ENCODE data around the gene PTGDR2.

Gene PTGDR2

DNA sequence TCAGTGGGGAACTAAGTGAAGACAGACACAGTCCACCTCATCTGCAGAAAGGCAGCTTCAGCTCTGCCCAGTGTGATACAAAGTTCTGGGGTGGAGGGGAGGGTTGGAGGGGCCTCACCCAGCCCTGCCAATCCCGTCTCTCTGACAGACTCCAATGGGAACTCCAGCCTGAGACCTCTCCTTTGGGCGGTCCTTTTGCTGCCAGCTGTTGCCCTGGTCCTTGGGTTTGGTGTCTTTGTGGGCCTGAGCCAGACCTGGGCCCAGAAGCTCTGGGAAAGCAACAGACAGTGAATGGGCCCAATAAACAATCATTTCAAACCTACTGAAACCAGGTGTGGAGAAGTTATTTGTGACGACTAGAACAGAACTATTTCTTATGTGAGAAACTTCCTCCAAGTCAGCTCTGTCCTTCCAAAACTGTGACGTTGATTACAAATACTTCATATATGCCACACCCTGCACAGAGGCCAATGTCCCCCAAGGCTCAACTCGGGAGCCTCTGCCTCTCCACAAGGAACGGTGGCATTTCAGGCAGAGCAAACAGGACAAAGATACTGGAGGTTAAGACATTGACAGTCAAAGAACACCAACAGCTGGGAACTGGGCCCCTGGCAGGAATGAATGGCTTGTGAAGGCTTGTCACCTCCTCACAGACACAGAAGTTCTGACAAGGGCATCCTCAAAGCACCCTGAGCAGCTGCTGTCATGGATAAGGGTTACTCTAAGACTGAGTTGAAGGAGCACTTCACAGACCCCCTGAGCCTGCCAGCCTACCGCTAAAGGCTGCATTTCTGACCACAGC is 19.8 kb upstream of the PTGDR2 start:
- in situ Hi-C loops (cut with MboI; ENCODE audit: low pct_unique_long_range_greater_than_20kb, low sequenced_read_pairs): no loop called here
- DNase-seq: no peak

DNA sequence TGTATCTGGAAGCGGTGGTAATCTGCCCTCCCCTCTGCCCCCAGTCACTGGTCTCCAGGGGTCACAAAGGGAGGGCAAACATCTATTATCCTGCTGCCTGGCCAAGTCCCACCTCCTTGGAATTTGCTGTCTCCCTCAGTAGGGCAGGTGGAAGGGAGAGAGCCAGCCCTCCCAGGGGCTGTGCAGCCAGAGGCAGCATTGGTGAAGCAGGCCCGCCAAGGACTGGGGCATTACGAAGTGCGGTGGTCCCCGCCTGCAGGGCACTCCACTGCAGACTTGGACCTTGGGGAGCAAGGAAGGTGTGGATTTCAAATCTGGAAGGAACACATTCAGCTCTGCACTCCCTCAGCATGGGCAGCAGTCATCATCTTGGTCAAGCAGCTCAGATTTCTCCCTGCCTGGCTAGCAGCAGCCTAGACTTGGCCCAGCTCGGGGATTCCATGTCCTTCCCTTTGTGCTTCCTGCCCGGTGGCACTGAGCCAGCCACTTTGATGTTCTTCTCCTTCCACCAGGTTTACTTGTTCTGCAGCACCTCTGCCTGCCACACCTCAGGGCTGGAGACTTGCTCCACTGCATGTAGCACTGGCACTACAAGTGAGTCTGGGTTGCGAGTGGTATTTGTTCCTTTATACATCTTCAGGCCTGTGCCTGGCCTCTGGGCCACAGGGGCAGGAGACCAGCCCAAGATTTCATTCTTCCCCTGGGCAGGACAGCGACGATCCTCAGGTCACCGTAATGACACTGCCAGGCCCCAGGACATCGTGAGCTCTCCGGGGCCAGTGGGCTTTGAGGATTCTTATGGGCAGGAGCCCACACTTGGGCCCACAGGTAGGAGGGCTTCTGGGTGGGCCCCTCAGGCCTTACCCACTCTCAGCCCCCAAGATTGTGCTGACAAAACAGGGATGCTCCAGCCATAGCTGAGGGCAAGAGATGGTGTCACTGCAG is 18.9 kb upstream of the PTGDR2 start:
- no peak for DNase-seq
- in situ Hi-C loops (cut with MboI; ENCODE audit: low pct_unique_long_range_greater_than_20kb, low sequenced_read_pairs): no loop called here

DNA sequence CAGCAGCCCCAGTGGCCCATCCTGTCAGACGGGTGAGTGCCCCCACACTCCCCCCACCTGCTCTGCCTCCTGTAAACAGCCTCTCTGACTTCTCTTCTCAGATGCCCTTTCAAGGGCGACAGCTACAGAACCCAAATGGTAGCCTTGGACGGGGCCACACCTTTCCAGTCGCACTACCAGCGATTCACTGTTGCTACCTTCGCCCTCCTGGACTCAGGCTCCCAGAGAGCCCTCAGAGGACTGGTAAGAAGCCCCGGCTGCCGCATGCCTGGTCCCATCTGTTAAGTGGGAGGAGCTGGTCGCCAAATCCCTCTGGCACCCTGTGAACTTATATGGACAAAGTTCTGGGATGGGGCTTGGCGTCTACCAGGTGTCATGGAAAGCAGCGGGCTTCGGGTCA is 17.8 kb upstream of the PTGDR2 start:
- in situ Hi-C loops (cut with MboI; ENCODE audit: low pct_unique_long_range_greater_than_20kb, low sequenced_read_pairs): no loop called here
- DNase-seq: no peak

DNA sequence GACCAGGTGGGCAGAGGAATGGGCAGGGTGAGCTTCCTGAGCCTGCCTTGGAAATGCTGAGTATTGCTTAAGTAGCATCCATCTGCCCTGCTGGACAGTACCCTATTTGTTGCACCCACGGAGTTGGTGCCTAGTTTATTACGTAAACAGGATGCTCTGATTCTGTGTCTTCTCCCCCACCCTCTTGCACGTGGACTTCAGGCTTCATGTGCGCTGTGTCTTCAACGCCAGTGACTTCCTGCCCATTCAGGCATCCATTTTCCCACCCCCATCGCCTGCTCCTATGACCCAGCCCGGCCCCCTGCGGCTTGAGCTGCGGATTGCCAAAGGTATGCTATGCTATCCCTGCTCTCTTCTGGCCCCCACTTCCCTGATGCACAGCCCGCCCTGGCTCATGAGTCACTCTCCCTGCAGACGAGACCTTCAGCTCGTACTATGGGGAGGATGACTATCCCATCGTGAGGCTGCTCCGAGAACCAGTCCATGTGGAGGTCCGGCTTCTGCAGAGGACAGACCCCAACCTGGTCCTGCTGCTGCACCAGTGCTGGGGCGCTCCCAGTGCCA is 17.3 kb upstream of the PTGDR2 start:
- in situ Hi-C loops (cut with MboI; ENCODE audit: low pct_unique_long_range_greater_than_20kb, low sequenced_read_pairs): no loop called here
- no peak for DNase-seq

DNA sequence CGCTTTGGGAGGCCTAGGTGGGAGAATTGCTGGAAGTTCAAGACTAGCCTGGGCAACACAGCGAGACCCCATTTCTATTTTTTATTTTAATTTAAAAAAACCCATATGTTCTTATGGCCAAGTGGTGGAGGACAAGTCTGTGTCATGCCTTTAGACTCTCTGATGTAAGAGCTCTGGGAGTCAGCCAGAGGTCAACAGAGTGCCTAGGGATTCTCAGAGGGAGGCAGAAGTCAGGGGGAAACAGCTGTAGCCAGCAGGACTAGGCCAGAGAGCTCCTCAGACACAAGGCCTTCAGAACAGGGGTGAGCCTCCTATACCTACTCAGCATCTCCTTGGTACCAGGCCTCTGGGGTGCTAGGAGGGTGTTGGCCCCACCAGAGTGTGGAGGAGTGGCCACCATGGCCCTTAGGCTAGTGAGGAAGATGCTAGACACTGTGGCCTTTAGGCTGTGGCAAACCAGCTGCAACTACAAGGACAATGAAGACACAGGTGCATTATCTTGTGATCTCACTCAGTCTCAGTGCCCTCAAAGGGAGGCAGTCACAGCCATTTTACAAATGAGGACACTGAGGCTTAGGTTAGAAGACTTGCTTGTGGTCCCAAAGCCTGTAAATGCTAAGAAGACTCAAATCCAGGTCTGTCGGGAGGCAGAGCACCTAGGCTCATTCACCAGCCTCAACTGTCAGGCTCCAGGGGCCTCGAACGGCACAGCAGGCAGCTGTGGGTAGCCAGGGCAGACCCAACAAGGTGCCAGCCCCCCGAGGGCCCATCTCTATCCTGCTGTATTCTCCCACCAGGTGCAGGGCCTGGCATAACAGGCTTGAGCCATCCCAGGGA is 16.6 kb upstream of the PTGDR2 start:
- no peak for DNase-seq
- in situ Hi-C loops (cut with MboI; ENCODE audit: low pct_unique_long_range_greater_than_20kb, low sequenced_read_pairs): no loop called here

DNA sequence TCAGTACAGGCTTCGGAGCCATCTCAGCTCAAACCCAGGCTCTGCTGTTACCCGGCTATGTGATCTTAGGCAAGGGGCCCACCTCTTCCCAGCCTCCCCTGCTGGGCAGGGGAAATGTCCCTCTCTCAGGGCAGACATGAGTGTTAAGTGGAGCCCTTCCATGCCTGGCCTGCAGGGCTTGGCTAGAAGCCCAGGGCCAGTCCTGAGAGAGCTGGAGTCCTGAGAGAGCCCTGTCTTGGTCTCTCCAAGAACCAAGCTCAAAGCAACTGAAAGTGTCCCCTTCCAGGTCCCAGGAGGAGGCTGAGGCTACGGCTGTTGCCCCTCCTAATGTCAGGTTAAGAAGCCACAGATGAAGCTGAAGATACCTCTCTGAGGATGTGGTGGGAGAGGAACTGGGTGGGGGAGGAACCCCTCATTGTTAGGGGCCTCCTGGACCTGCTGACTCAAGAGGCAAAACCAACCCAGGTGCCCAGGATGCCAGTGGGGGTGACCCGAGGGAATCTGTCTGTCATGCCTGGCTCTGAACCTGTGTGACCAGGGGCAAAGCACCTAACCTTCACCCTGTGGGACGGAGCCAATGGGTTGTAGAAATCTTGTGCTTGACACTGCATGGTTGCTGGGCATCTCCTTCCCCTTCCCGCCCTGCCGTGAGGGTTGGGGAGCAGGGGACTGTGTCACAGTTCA is 15.8 kb upstream of the PTGDR2 start:
- in situ Hi-C loops (cut with MboI; ENCODE audit: low pct_unique_long_range_greater_than_20kb, low sequenced_read_pairs): no loop called here
- DNase-seq: no peak

DNA sequence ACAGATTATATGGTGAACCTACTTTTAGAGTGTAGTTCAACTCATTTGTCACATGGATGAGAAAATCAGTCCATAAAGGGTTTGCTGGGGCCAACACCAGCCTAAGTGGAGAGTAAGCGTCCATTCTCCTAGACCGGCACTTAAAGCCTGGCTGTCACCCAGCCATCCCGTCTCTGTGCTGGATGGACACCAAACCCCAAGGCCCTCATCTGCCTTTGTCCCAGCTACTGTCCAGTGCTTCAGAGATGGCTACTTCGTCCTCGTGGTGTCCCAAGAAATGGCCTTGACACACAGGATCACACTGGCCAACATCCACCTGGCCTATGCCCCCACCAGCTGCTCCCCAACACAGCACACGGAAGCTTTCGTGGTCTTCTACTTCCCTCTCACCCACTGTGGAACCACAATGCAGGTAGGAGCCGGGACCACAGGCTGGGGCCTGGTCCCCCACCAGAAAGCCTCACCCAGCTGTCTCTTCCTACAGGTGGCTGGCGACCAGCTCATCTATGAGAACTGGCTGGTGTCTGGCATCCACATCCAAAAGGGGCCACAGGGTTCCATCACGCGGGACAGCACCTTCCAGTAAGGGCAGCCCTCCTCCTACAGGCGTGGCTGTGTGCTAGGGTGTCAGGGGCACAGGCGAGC is 15.1 kb upstream of the PTGDR2 start:
- no peak for DNase-seq

DNA sequence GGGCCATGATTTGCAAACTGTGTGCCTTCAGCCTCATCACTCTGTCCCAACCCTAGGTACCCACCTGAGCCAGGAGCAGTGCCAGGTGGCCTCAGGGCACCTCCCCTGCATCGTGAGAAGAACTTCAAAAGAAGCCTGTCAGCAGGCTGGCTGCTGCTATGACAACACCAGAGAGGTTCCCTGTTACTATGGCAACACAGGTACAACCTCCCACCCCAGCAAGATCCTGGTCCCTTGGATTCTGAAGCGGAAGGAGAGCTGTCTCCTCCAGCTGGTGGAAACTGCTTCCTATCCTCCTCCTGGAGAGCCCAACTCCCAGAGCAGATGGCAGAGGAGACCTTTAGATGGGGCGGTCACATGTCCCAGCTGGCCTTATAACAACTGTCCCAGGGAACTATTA is 14.5 kb upstream of the PTGDR2 start:
- DNase-seq: no peak

More for the DNA sequence above, 15.1 kb upstream of the PTGDR2 start:
- in situ Hi-C loops (cut with MboI; ENCODE audit: low pct_unique_long_range_greater_than_20kb, low sequenced_read_pairs): no loop called here

DNA sequence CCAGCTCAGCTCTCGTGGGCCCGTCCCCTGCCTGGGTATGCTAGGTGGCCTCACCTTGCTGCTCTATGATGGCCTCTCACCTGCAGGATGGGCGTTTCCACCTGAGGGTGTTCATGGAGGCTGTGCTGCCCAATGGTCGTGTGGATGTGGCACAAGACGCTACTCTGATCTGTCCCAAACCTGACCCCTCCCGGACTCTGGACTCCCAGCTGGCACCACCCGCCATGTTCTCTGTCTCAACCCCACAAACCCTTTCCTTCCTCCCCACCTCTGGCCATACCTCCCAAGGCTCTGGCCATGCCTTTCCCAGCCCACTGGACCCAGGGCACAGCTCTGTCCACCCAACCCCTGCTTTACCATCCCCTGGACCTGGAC is 13.7 kb upstream of the PTGDR2 start:
- in situ Hi-C loops (cut with MboI; ENCODE audit: low pct_unique_long_range_greater_than_20kb, low sequenced_read_pairs): no loop called here
- DNase-seq: no peak

More for the DNA sequence above, 14.5 kb upstream of the PTGDR2 start:
- in situ Hi-C loops (cut with MboI; ENCODE audit: low pct_unique_long_range_greater_than_20kb, low sequenced_read_pairs): no loop called here

DNA sequence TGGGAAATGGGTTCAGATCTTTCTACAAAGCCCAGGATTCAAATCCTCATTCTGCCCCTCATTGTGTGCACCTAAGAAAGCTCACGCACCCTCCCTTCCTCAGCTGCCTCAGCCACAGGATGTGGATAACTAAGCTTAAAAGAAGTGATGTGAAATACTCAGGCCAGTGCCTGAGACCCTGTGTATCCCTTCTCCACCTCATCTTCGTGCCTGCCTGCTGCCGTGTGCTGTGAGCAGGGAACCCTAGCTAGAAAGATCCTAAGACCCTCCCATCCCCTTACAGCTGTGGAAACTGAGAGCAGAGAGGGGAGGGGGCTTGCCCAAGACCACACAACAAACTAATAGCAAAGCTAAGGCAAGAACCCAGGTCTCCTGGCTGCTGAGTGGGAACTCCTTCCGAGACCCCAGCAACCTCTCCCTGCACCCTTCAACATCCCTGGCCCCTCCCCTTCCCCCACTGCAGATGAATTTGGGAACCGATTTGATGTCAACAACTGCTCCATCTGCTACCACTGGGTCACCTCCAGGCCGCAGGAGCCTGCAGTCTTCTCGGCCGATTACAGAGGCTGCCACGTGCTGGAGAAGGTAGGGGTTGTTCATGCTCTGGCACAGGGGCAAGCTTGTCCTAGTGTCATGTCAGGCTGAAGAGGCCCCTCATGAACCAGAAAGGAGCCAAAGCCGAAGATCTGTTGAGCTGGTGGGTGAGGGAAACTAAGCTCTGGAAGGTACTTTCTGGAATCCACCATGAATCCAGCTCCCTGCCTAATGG is 13.1 kb upstream of the PTGDR2 start:
- no peak for DNase-seq
- in situ Hi-C loops (cut with MboI; ENCODE audit: low pct_unique_long_range_greater_than_20kb, low sequenced_read_pairs): no loop called here

DNA sequence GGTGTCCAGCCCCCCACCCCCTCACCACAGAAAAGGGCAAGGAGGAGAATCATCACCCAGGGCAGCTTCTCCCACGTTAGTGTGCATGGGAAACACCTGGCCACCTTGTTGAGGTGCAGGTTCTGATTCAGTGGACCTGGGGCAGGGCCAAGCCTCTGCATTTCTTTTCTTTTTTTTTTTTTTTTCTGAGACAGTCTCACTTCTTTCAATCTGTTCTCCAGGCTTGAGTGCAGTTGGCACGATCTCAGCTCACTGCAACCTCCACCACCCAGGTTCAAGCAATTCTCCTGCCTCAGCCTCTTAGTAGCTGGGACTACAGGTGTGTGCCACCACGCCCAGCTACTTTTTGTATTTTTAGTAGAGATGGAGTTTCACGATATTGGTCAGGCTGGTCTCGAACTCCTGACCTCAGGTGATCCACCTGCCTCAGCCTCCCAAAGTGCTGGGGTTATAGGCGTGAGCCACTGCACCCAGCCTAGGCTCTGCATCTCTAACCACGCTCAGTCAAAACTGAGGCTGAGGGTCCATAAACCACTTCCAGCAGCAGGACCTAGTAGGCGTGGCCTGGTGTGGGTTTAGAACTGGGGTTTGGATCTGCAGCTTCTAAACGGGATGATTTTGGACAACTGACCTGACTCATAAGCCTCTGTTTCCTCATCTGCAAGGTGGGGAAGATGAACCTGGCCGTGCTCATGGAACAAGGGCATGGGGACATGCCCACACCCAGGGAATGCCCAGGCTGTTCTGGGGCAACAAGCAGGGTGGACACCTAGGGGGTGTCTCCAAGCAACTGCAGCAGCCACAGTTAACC is 12.3 kb upstream of the PTGDR2 start:
- in situ Hi-C loops (cut with MboI; ENCODE audit: low pct_unique_long_range_greater_than_20kb, low sequenced_read_pairs): no loop called here
- DNase-seq: no peak

DNA sequence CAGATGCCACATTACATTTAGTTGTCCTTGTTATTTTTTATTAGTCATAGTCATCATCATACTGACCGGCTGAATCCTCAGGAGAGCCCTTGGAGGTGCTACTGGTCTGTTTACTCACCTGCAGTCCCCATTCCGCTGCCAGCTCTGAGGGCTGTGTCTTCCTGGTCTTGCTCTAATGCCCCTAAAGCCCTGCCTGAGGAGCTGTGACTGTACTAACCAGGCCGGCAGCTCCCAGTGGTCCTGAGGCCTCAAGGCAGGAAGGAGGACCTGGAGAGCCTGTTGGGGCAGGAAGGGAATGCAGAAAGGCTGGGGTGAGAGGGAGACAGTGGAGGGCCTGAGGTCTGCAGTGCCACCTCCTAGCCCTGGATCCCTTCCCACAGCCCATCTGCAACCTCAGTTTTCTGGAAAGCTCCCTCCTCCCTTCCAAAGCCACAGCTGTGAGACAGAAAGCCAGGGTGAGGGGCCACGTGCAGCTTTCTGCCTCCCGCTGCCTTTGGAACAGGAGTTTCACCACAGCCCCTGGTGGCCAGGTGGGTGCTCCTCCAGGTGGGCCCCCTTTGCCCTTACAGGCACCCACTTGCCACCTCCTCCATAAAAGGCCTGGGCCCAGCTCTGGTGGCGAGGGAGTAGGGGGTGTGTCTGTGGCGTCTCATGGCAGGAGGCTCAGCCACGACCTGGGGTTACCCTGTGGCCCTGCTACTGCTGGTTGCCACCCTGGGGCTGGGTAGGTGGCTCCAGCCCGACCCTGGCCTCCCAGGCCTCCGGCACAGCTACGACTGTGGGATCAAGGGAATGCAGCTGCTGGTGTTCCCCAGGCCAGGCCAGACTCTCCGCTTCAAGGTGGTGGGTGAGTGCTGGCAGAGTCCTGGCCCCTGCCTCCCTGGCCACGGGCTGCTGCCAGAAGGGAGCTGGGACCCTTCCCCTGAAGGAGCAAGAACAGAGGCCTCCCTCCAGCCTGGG is 11.4 kb upstream of the PTGDR2 start, which contains the start of gene ZP1:
ZP1 (plus strand) TSS at position 632 of the 960 bp plus-strand sequence; CDS start at position 652, 20 bp downstream.
- no peak for DNase-seq
- in situ Hi-C loops (cut with MboI; ENCODE audit: low pct_unique_long_range_greater_than_20kb, low sequenced_read_pairs): no loop called here

DNA sequence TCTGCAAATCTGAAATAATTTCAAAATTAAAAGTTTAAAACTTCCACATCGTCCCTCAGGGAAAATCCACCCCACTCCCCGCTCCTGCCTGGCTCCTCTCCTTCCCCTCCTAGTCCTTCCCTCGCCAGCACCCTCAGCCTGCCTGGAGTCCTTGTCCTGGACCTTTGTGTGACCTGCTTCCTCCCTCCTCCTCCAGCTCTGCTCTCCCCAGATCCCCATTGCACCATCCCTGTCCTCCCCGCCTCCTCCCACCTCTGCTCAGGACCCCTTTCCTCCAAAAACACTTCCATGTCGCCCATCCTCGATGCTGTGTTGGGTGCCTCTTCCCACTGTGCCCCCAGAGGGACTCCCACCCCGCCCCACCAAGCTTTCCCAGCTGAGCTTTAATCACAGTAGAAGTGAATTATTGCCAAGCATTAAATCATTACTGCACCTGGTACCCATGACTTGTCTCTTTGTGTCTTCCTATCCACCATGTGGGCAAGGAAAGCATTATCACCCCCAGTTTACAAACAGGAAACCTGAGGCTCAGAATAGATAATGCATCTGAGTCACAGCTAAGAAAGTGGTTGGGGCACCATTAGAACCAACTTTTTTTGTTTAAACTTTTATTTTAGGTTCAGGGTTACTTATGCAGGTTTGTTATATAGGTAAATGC is 9.2 kb upstream of the PTGDR2 start:
- DNase-seq: no peak
- in situ Hi-C loops (cut with MboI; ENCODE audit: low pct_unique_long_range_greater_than_20kb, low sequenced_read_pairs): no loop called here

DNA sequence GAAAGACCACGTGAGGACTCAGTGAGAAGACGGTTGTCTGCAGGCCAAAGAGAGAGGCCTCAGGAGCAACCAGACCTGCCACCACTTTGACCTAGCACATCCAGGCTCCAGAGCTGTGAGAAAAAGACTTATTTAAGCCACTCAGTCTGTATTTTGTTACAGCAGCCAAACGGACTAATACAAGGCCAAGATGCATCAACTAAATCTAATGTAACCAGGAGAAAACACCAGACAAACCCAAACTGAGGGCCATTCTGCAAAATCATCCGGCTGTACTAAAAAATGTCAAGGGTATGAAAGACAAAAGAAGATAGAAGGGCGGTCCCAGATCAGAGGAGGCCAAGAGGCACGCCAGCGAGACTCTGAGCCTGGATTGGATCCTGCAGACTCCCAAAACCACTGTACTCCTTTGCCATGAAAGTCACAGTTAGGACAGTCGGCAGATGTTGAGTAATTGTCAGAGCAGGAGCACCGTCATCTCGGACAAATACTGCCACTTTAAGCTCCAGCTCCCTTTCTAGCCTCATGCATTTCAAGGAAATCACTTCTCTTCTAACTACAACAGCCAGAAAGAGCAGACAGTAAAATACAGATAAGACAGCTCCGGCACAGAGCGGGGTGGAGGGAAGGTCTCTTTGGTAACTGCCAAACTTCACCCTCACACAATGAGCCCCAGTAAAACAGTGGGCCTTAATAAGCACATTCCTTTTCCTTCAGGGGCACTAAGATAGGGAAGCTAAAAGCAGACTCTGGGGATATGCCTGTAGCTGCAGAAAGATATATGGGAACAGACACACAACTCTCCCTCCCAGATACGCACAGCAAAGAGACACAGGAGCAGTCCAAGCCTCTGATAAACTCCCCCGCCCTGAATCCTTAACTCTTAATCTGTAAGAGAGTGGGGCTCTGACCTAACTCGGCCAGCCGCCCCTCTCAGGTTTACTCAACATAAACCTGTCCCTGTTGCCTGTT is 8.1 kb upstream of the PTGDR2 start:
- DNase-seq: no peak
- in situ Hi-C loops (cut with MboI; ENCODE audit: low pct_unique_long_range_greater_than_20kb, low sequenced_read_pairs): no loop called here
